ENCODE data around the gene TLN1.

GRCh38 chr9:35767458-35767857 lies 35.5 kb upstream of the TLN1 start:
- no peak for TF ChIP-seq CTCF (IDR thresholded peaks at IDR 0.05)
- no peak for TF ChIP-seq ZFX (IDR thresholded peaks at IDR 0.05; ENCODE audit: borderline replicate concordance)

All from 22Rv1 (cell line).